GM18502 (cell line): Measurements from ENCODE around the gene PPHLN1.
A peak's percentile ranks its signal among the peaks of the same experiment; 100 is the strongest.

Experiments used
- ATAC-seq: cut with Tn5 transposase; IDR thresholded peaks from one replicate; pipeline ENCODE4 v1.9.1; 2021; ENCODE audit warnings: mild to moderate bottlenecking; ENCODE audit not compliant: unreplicated experiment, poor library complexity

PPHLN1 gene

GRCh38 chr12:42325653-42326474, at the start of gene PPHLN1, which contains the start of gene ZCRB1:
Gene PPHLN1 (plus strand): TSS chr12:42326167. CDS start chr12:42335903, 9,736 bp downstream.
Gene ZCRB1 (minus strand): TSS chr12:42326094. CDS start chr12:42324102, 1,992 bp downstream.
- ATAC-seq: peak; percentile 93

GRCh38 chr12:42277396-42278127, 48.4 kb upstream of the PPHLN1 start:
- ATAC-seq: no peak

- no peak for ATAC-seq
Observed at GRCh38 chr12:42278128-42278510, 47.8 kb upstream of the PPHLN1 start.

GRCh38 chr12:42281278-42281677, 44.7 kb upstream of the PPHLN1 start:
- no peak for ATAC-seq

- ATAC-seq: no peak
Observed at GRCh38 chr12:42281844-42282243, 44.1 kb upstream of the PPHLN1 start.

GRCh38 chr12:42282294-42282693, 43.7 kb upstream of the PPHLN1 start:
- no peak for ATAC-seq

- no peak for ATAC-seq
Observed at GRCh38 chr12:42283739-42284138, 42.2 kb upstream of the PPHLN1 start.

GRCh38 chr12:42284157-42284556, 41.8 kb upstream of the PPHLN1 start:
- no peak for ATAC-seq

GRCh38 chr12:42284876-42285275, 41.1 kb upstream of the PPHLN1 start:
- no peak for ATAC-seq

GRCh38 chr12:42285431-42285830, 40.5 kb upstream of the PPHLN1 start:
- no peak for ATAC-seq

- no peak for ATAC-seq
Observed at GRCh38 chr12:42286741-42287140, 39.2 kb upstream of the PPHLN1 start.

GRCh38 chr12:42288544-42288943, 37.4 kb upstream of the PPHLN1 start:
- ATAC-seq: no peak

GRCh38 chr12:42291680-42292079, 34.3 kb upstream of the PPHLN1 start:
- ATAC-seq: no peak

GRCh38 chr12:42296503-42297109, 29.4 kb upstream of the PPHLN1 start:
- no peak for ATAC-seq

GRCh38 chr12:42298887-42299286, 27.1 kb upstream of the PPHLN1 start:
- ATAC-seq: no peak

GRCh38 chr12:42299392-42300308, 26.3 kb upstream of the PPHLN1 start:
- ATAC-seq: peak; percentile 87

- ATAC-seq: no peak
Observed at GRCh38 chr12:42306297-42306696, 19.7 kb upstream of the PPHLN1 start.

GRCh38 chr12:42308390-42308789, 17.6 kb upstream of the PPHLN1 start:
- no peak for ATAC-seq

- ATAC-seq: no peak
Observed at GRCh38 chr12:42309996-42310395, 16.0 kb upstream of the PPHLN1 start.

GRCh38 chr12:42315108-42315507, 10.9 kb upstream of the PPHLN1 start:
- ATAC-seq: no peak
